ENCODE measurements around the gene TMED9.

DNA sequence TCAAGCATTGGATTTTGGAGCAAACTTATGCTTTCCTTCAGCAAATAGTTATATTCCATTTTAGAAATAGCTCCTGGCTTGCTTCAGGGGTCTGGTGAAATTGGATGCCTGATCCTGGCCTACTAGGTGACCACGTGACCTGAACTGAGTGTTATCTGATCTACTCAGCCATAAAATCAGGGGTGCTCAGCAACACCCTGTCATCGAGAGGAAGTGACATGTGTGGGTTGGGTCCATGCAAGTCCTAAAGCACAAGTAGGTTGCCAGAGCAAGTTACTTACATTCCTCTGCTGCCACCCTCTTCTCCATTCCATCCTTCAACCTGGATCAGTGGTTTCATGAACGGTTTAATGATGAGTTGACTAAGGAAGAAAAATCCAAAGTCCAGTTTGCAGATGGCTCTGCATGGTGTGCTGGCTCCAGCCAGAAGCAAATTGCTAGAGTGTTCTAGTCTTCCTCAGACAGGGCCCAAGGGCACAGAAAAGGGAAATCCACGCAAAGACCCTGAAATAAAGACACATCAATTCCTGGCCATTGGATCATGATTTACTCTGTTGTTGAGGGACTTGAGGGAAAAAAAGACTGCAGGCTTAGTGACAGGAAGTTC, 34.9 kb upstream of the TMED9 start:
- TF ChIP-seq POLR2A (IDR thresholded peaks at IDR 0.05; ENCODE audit: low read depth, low read length) (no peak), EZH2 (IDR thresholded peaks at IDR 0.05; ENCODE audit: borderline replicate concordance, low read depth, low read length, severe bottlenecking) (no peak), MYC (IDR thresholded peaks at IDR 0.05; ENCODE audit: low read depth, low read length) (no peak)
- TF ChIP-seq, protein P1, sequence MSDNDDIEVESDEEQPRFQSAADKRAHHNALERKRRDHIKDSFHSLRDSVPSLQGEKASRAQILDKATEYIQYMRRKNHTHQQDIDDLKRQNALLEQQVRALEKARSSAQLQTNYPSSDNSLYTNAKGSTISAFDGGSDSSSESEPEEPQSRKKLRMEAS (IDR thresholded peaks at IDR 0.05; ENCODE audit: insufficient read depth, insufficient read length), result no peak
- TF ChIP-seq, protein P2, sequence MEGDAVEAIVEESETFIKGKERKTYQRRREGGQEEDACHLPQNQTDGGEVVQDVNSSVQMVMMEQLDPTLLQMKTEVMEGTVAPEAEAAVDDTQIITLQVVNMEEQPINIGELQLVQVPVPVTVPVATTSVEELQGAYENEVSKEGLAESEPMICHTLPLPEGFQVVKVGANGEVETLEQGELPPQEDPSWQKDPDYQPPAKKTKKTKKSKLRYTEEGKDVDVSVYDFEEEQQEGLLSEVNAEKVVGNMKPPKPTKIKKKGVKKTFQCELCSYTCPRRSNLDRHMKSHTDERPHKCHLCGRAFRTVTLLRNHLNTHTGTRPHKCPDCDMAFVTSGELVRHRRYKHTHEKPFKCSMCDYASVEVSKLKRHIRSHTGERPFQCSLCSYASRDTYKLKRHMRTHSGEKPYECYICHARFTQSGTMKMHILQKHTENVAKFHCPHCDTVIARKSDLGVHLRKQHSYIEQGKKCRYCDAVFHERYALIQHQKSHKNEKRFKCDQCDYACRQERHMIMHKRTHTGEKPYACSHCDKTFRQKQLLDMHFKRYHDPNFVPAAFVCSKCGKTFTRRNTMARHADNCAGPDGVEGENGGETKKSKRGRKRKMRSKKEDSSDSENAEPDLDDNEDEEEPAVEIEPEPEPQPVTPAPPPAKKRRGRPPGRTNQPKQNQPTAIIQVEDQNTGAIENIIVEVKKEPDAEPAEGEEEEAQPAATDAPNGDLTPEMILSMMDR (IDR thresholded peaks at IDR 0.05; ENCODE audit: extremely low read depth in 1 of 2, insufficient read depth in 1 of 2, low read depth in 1 of 2, low read length in 2 of 2), result no peak
